NCI-H524 (cell line): ENCODE data around the gene HNRNPM.
A peak's percentile ranks its signal among the peaks of the same experiment; 100 is the strongest.
"Not testable (repeated sequence)": the region's sequence is repeated elsewhere in the genome, so short reads cannot be mapped to it uniquely, and the experiment has no call there.

Source experiments
- DNase-seq, 2 experiments: peaks; one replicate each; lab custom pipeline; 2025; lab: John Stamatoyannopoulos, UW

Gene HNRNPM

DNA sequence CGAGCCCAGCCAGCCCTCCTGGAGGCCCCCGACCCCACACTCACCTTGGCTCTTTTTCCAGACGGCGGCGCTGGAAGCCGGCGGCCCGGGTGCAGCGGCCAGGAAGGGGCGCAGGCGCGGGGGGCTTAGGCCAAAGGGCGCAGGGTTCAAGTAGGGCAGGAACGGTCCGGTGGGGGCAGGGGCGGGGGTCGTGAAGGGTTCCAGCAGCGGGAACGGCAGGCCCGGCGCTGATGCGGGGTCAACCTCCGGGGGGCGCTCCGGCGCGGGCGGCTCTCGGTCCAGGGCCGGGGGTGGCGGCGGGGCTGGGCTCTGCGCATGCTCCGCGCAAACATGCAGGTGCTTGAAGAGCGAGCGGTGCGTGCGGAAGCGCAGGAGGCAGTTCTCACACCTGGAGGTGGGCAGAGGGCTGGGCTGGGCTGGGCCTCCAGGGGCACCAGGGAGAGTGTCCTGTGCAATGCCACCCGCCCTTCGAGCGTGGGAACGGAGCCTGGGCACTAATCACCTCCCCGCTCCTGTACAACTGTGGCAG, 66.9 kb downstream of the HNRNPM start:
- no peak for DNase-seq

DNA sequence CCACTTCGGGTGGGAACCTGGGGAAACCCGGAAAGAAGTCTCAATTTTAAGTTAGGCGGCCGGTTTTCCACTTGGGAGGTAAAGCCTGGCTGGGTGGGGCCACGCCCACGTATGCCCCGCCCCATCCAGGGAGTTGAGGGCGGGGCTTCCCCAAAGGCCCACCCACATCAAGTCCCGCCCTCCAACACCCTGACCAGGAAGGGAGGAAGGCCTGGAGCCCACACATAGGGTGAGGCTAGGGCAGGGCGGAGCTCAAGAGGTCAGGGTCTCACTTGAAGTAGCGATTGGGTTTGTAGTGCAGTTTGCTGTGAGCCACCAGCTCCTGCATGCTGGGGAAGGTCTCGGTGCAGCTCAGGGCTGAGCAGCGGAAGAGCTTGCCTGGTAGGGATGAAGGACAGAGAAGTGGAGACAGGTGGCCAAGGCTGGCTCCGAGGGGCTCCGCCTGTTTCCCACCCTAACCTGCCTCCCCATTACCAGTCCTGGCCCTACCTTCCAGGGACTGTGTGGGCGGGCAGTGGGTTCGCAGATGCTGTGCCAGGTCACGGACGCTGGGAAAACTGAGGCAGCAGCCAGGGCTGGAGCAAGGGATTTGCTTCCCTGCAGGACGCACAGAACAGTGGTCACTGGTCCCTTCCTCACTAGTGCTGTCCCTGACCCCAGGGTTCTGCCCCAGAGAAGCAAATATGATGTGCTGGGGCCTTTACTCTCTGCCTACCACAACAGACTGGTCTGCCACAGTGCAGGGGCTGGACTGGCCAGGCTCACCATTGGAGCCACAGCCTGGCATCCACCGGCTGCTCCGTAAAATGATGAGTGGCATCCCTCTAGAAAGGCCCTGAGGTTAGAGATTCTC, 67.6 kb downstream of the HNRNPM start:
- DNase-seq = no peak

DNA sequence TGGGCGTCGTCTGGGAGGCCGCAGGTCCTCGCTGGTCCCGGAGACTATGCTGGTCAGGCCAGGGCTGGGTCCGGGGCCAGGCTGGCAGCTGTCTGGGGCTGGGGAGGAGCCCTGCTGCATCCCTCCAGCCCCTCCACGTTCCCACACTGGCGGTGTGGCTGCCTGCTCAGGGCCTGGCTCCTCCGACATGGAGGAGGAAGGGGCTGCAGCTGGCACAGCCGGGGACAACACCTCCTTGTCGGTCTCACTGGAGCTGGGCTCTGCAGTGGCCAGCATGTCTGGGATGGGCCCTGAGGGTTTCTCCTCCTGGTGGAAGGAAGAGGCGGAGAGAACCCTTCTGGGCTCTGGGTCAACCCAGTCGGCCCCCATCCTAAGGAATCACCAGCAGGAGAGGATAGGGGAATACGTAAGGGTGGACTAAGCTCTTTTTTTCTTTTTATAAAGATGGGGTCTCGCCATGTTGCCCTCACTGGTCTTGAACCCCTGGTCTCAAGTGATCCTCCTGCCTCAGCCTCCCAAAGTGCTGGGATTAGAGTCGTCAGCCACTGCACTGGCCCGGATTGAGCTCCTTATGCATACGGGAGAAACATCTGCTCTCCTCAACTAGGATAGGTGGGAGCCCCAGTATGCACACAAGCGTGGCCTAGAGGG, 68.4 kb downstream of the HNRNPM start:
- no peak for DNase-seq

DNA sequence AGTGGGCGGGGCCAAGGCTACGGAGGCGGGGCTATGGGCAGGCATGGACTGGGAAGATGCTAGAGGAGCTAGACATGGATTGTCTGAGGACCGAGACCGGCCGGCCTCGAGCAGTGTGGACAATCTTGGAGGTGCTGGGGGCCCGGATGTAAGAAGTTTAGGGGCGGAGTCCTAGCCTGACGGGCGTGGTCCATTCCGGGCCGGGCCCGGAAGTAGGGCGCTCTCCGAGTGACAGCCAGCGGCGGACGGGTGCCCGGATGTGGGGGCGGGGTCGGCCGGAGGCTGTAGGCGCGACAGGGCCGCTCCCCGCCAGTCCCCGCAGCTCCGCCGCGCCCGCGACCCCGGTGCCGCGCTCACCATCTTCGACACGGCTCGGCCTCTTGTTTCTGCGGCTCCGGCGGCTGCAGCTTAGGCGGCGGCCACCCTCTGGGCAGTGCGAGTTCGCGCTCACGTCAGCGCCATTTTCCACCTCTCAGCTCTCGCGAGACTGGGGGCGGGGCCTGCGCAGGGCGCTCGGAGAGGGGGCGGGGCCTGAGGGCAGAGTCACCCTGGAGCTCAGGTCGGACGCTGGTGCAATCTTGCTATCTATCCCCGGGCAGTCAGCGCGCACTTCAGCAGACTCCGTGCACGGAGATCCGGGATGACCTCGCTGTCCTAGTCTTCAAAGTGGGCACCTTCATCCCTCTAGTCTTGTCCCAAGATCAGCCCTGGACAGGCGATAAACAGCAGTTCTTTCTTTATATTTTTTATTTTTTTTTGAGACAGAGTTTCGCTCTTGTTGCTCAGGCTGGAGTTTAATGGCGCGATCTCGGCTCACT, 69.1 kb downstream of the HNRNPM start, which contains the start of gene ZNF414:
ZNF414 (minus strand) TSS at position 481 of the 818 bp plus-strand sequence; CDS start at position 360, 121 bp downstream.
- peak; percentile 98 to 99 for DNase-seq

DNA sequence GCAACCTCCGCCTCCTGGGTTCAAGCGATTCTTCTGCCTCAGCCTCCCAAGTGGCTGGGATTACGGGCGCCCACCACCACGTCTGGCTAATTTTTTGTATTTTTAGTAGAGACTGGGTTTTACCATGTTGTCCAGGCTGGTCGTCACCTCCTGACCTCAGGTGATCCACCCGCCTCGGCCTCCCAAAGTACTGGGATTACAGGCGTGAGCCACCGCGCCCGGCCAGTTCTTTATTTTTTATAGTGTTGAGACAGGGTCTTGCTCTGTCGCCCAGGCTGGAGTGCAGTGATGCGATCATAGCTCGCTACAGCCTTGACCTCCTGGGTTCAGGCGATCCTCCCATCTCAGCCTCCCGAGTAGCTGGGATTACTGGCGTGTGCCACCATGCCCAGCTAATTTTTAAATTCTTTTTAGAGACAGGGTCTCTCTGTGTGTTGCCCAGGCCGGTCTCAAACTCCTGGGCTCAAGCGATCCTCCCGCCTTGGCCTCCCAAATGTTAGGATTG, 69.8 kb downstream of the HNRNPM start:
- not testable (repeated sequence) for DNase-seq

DNA sequence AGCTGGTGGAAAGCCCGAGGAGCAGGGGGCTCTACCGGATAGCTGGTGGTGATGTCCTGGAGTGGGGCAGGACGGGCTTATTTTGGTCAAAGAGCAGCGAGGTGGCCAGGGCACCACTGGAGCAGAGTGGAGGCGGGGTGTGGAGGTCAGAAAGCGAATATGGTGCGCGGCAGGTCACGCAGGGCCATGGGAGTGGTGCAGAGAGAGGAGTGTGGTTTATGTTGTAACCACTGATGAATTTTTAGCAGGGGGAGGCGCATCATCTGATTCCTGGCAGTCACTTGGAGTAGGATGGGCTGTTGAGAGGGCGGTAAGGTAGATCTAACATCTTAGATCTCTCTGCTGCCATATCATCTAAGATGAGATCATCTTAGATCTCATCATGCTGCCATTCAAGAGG, 70.5 kb downstream of the HNRNPM start:
- no peak for DNase-seq

DNA sequence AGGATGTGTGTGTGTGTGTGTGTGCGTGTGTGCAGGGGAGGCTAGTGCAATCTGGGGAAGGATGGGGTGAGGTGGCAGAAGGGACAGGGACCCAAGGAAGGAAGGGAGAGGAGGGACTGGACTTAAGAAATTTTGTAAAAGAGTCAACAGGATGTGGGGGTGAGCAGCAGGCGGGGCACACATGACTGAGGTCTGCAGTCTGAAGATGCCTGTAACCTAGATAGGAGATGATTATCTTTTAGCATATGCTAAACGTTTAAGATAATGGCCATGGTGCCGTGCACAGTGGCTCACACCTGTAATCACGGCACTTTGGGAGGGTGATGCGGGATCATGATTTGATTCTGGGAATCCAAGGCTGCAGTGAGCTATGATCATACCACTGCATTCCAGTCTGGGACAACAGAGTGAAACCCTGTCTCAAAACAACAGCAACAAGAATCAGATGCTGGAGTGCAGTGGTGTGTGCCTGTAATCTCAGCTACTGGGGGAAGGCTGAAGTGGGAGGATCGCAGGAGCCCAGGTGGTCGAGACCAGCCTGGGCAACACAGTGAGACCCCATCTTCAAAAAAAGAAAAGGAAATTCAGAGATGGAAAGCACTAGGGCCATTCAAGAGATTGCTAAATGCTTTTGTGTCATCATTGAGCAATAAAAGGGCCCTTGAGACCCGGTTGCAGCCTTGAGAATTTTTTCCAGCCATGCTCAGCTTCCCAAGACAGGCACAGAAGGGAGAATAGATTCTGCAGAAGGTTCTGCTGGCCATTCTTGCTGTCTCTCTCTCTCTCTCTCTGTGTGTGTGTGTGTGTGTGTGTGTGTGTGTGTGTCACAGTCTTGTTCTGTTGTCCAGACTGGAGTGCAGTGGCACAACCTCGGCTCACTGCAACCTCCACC, 73.0 kb downstream of the HNRNPM start:
- DNase-seq = no peak

DNA sequence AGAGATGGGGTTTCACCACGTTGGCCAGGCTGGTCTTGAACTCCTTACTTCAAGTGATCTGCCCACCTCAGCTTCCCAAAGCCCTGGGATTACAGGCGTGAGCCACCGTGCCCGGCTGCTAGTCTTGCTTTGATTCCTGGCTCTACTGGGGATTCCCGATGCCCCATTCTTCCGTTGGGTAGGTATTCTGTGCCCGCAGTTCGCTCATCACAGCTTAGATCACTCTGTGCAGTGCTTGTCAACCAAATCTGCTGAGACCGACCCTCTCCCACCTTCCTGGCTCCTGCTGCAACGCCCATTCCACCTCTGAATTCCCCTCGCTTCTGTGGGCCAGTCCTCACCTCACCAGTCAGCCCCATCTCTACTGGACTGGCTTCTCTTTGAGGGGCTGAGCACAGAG, 73.8 kb downstream of the HNRNPM start:
- no peak for DNase-seq

DNA sequence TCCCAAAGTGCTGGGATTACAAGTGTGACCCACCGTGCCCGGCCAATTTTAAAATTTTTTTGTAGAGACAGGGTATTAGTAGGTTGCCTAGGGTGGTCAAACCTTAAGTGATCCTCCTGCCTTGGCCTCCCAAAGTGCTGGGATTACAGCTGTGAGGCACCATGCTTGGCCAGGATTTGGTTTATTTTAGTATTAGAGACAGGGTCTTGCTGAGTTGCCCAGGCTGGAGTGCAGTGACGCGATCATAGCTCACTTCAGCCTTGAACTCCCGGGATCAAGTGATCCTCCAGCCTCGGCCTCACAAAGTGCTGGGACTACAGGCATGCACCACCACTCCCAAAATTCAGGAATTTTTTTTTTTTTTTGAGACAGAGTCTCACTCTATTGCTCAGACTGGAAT, 74.6 kb downstream of the HNRNPM start:
- DNase-seq = no peak

DNA sequence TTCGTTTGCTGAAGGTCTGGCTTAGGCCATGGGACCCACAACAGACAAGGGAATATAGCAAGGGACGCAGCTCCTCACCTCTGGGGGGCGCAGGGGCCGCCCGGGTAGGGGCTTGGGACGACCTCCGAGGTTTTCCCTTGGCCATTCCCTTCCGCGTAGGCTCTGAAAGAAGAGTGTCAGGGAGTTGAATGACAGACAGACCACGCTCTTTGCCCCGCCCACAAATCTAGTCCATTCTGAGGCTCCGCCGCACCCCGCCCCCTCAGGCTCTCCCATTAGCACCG, 80.6 kb downstream of the HNRNPM start:
- no peak for DNase-seq

DNA sequence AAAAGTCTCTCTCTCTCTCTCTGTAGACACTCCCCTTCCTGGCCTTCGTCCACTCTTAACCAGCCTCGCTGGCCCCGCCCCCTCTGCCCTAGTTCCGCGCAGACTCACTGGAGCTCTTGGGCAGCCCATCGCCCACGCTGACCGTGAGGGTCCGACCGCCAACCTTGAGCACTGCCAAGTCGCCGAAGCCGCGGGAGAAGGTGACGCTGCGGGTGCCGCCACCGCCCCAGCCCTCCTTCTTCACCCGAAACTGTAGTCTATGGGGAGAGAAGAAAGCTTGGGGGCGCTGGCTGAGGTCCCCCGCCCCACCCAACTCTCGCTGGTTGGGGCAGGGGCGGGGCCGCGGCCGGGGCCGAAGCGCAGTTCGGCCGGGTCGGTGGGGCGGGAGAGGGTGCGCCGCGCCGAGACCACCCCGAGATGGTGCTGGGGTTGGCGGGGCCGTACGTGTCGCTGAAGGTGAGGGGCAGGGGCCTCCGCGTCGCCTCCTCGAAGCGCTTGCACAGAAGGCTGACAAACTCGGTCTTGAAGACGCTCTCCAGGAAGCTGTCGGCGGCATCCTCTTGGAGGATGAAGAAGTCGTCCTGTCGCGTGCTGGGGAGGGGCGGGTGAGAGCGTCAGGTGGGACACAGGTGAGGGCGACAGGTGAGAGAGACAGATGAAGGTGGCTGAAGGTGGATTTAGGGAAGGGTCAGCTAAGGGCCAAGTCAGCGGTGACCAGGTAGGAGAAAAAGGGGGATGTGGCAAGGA, 81.7 kb downstream of the HNRNPM start:
- DNase-seq = peak; percentile 48 to 73

DNA sequence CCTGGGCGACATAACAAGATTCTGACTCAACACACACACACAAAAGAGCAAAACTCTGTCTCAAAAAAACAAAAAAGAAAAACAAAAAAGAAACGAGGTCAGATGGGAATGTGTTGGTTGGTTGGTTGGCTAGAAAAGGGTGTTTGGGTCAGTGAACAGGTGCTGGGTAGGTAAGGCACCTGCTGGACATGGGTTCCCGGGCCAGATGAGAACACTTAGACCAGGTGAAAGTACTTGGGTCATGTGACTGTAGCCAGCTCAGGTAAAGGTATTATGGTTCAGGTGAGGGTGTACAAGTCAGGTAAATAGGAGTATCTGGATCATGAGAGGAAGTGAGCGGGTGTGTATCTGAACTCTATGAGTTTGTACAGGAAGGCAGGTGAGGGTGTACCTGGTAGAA, 83.7 kb downstream of the HNRNPM start:
- DNase-seq = no peak

DNA sequence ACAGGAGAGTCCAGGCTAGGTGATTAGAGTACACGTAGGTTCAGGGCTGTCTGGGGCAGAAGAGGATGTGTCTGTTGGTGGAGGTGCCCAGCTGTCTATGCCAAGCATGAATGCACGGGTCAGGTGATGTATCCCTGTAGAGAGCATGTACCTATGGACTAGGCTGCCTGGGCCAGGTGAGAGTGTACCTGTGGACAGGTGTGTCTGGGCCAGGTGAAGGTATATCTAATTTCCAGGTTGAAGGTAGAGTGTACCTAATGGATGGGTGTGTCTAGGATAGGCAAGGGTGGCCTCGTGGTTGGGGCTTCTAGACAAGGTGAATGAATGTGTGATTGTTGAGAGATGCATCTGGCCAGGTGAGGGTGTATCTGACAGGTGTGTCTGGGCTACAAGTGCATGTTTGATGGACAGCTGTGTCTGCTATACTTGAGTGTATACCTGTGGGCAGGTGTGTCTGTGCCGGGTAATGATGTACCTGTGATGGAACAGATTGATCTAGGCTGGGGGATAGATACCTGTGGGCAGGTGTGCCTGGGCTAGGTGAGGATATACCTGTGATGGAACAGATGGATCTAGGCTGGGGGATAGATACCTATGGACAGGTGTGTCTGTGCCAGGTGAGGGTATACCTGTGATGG, 84.7 kb downstream of the HNRNPM start:
- DNase-seq = no peak

DNA sequence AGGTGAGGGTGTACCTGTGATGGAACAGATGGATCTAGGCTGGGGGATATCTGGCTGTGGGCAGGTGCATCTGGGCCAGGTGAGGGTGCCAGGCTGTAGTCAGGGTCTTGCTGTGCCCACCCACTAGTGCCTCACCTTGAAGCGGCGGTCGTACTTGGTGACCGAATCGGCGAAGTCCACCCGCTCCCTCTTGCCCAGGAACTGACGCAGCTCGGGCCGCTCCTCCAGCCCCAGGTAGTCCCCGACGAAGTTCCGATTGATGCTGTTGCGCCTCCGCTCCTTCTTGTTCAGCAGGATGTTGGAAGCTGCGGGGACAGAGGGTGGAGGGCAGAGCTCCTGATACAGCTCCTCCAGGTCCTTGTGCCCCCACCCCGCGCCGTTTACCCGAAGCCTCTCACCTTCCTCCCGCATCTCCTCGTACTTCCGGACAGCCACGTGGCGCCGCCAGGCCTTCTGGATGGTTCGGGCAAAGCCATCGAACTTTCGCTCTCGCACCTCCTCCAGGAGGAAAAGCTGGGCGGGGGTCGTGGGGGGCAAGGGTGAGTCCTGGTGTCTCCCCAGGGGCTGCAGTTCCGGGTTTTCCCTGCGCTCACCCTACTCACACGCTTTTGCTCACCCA, 85.4 kb downstream of the HNRNPM start:
- DNase-seq = no peak

DNA sequence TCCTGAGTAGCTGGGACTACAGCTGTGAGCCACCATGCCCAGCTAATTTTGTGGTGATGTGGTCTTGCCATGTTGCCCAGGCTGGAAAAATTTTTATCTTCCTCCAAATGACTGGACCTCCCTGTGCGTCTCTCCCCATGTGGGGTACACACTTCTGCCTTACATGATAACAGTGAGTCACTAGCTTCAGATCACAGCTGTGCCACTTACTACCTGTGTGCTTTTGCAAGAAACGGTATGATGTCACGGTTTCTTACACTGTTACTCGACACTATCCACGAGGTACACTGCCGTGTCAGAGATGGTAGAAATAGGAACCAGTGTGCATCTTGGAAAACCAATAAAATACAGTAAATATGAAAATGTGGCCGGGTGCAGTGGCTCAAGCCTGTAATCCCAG, 86.7 kb downstream of the HNRNPM start:
- no peak for DNase-seq

DNA sequence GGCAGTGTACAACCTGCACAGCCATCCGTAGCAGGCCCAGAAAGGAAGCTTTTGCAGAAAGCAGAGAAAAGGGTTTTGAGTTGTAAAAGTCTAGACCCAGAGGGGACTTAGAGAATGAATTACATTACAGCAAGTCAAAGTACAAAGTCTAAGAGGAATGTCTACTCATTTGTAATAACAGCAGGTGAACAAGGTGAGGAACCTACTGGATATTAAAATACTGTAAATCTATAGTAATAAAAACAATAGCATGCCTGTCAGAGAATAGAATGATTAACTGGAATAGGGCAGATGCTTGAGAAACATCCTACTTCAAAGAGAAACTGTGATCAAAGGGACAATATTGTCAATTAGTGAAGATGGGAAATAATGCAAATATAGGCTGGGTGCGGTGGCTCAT, 87.5 kb downstream of the HNRNPM start:
- DNase-seq = no peak

DNA sequence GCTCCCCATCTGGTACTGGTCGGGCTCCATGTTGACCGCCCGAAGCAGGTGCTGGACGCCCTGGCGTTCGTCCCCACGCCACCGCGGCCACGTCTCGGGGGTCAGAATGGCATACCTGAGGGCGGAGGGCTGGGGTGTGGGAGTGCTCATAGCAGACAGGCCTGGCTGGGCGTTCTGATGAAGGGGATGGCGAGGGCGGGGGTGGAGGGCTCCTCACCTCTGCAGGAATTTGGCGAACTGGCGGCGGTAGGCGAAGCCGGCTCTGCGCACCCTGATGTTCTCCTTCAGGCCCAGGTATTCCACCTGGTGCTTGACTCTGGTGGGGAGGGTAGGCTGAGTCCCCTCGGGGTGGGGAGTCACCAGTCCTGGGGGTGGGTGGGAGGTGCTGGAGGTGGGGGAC, 91.5 kb downstream of the HNRNPM start:
- no peak for DNase-seq

DNA sequence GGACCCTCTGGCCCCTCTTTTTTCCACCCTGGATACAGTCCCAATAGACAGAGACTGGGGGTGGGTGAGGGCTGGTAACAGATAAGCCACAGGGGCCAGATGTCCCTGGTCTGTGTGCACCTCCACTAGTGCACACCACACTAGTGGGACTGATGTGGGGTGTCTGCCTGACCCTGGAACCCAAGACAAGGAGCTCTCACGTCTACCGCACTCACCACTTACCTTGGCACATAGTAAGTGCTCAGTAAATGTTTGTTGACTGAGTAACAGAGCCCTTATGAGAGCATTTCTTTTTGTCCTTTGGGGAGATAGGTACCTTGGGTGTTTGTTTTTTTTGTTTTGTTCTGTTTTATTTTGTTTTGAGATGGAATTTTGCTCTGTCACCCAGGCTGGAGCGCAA, 92.3 kb downstream of the HNRNPM start:
- DNase-seq = no peak
